ENCODE results near the gene CYSLTR2.
"Not testable (repeated sequence)": the region's sequence is repeated elsewhere in the genome, so short reads cannot be mapped to it uniquely, and the experiment has no call there.

CYSLTR2 gene

DNA sequence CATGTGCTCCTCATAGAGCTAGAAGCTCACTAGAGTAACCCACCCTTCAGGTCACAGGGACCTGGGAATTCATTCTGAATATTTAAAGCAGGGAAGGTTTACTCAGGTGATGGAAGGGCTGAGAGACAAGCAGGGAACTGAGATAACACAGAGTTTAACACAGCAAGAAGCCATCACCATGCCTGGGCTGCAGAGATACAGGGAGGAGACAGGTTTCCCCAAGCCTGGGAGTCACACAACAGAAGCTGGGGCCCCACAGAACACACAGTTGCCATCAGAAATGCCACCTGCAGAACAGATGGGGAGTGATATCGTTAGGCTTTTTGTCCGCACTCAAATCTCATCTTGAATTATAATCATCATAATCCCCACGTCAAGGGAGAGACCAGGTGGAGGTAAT, 7.9 kb upstream of the CYSLTR2 start:
- FAIRE-seq: no peak

GRCh38 chr13:48646791-48647190, 6.9 kb upstream of the CYSLTR2 start:
- FAIRE-seq: no peak

DNA sequence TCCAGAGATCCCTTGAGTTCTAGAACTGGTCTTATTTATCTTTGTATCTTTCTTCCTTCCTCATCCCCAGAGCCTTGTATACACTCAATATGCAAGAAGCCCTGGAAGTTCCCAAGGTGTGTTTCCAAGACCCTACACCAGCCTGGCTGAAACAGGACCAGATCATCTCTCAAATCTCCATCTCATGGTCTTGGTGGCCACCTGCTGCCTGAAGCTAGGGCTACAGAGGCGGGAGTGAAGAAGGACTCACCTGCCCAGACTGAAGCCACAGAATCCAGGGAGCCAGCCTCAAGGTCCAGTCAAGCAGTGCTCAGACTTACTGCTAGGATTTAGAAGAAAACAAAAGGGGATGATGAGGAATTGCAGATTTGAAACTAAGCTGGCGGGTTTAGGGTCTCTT, 6.1 kb upstream of the CYSLTR2 start:
- FAIRE-seq: no peak

DNA sequence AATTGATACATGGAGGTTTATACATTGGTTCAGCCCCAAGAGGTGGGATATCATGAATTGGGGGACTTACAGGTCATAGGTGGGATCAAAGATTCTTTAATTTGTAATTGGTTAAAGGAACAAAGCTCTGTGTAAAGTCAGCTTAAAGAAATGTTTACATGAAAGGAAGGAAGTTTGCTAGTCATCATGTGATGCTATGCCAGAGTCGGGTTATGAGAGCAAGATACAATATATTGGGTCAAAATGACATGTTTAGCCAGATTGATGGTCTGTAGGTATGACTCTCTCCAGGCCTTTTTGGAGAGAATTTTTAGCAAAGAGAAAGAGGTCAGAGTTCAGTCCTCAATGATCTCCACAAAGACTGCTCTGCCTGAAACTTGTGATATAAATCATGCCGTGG, 5.3 kb upstream of the CYSLTR2 start:
- FAIRE-seq: no peak

GRCh38 chr13:48652851-48653471, 768 bp upstream of the CYSLTR2 start:
- no peak for FAIRE-seq

- FAIRE-seq: no peak
Observed at GRCh38 chr13:48654511-48654910, 782 bp downstream of the CYSLTR2 start.

DNA sequence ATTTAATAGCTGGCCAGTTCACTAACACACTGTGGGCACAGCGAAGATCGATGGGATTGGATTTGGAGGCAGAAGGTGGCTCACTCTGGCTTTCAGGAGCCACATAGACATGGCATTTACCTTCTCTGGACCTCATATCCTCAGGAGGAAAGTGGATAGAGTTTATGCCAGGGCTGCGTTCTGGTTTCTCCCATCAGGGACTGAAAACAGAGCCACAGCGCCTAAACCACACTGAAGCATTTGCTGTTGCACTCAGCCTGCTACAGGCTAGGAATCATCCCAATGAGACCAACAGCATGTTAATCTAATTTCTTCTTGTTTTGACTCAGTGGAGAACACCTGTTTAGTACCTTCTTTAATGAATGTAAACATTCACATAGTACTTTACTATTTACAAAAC, 1.6 kb downstream of the CYSLTR2 start:
- FAIRE-seq: no peak

DNA sequence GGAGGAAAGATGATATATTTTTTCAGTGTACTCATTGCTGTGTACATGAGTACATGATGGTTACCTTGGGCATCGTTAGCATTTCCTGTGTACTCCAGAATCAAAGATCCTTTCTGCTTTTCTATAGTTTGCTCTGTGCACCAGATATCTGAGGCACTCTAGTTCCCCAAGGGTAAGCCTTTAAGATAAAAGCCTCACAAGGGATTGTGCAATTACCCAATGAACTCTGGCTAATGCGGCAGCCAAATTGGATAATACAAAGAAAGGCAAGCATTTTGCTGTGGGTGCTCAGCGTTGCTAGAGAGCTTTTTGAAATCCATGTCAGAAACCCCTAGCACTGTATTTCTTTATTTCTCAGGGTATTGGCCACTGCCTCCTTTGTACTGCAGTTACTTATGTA, 2.9 kb downstream of the CYSLTR2 start:
- FAIRE-seq: no peak

- FAIRE-seq: no peak
Observed at GRCh38 chr13:48660361-48661076, 6.8 kb downstream of the CYSLTR2 start.

GRCh38 chr13:48661107-48661506, 7.4 kb downstream of the CYSLTR2 start:
- FAIRE-seq: no peak

DNA sequence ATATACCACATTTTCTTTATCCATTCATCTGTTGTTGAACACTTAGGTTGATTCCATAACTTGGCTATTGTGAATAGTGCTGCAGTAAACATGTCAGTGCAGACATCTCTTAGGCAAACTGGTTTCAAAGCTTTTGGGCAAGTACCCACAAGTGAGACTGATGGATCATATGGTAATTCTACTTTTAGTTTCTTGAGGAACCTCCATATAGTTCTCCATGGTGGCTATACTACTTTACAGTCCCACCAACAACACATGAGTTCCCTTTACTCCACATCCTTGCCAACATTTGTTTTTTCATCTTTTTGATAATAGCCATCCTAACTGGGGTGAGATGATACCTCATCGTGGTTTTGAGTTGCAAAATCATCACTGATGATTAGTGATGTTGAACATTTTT, 8.5 kb downstream of the CYSLTR2 start:
- no peak for FAIRE-seq

DNA sequence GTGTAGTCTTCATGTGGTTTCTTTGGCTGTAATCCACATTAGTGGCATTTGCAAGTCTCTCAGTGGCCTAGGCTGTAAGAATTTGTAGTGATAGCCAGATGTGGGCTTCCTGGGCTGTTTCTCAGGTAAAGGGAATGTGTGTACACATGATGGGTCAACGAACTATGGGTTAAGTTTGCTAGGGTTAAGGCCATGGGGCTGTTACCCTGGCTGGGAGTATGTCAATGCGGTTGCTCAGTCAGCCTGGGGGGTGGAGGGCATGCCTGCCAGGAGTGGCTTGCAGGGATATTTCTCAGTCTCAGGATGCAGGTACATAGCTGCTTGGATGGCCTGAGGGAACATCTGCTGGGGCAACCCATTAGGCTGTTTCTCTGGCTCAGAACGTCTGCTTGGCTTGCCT, 13.4 kb downstream of the CYSLTR2 start:
- FAIRE-seq: no peak

DNA sequence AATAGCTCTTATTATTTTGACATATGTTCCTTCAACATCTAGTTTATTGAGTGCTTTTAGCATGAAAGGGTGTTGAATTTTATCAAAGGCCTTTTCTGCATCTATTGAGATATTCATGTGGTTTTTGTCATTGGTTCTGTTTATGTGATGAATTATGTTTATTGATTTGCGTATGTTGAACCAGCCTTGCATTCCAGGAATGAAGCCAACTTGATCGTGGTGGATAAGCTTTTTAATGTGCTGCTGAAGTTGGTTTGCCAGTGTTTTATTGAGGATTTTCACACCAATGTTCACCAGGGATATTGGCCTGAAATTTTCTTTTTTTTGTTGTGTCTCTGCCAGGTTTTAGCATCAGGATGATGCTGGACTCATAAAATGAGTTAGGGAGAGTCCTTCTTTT, 17.7 kb downstream of the CYSLTR2 start:
- FAIRE-seq: not testable (repeated sequence)

DNA sequence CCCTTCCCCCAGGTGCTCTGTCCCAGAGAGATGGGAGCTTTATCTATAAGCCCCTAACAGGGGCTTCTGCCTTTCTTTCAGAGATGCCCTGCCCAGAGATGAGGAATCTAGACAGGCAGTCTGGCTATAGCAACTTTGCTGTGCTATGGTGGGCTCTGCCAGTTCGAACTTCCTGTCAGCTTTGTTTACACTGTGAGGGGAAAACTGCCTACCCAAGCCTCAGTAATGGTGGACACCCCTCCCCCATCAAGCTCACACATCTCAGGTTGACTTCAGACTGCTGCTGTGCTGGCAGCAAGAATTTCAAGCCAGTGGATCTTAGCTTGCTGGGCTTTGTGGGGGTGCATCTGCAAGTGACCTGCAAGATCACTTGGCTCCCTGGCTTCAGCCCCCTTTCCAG, 21.5 kb downstream of the CYSLTR2 start:
- FAIRE-seq: no peak

DNA sequence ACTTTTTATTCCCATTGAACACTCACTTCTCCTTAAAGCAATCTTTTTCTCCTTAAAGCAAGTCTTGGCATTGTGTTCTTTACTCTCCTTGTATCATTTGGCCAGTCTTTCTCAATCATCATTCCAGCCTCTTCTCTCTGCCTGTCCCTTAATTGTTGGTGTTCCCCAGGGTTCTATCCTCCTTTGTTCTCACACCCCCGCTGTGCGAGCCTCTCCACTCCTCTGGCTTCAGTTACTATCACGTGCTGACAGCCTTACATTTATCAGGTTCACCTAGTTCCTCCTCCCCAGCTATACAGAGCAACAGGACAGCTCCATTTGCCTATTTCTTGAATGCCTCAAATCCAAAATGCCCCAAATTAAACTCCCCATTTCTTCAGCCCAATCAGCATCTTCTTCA, 24.6 kb downstream of the CYSLTR2 start:
- no peak for FAIRE-seq

DNA sequence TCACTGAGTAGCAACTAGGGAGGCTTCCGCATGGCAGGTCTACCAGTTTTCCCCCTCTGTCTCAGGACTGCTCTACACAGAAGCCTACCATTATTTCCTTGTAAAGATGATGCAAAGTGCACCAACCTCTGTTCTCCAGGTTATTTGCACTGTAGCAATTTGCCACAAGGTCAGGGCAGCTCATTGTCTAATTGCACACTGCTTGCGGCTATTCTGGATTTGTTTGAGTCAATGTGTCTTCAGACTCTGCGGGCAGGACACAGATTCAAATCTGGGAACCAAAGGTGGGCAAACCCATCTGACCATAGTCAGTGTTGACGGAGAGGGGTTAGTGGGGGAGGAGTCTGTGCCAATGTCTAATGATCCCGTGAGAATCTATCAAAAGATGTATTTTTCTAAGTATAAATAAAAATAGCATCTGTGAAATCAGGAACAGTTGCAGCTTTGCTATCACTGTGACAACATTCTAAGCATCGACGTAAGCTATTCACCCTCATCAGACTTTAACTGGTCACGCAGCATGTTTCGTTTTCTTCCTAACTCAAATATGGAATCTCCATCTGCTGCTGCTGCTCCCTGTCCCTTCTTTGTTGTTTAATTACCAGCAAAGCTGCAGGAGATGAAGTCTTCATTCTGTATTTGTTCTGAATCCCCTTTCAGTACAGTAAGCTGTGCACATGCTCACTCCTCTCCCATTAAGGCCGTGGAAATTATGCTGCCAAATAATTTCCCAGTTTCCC, 26.4 kb downstream of the CYSLTR2 start:
- no peak for FAIRE-seq

DNA sequence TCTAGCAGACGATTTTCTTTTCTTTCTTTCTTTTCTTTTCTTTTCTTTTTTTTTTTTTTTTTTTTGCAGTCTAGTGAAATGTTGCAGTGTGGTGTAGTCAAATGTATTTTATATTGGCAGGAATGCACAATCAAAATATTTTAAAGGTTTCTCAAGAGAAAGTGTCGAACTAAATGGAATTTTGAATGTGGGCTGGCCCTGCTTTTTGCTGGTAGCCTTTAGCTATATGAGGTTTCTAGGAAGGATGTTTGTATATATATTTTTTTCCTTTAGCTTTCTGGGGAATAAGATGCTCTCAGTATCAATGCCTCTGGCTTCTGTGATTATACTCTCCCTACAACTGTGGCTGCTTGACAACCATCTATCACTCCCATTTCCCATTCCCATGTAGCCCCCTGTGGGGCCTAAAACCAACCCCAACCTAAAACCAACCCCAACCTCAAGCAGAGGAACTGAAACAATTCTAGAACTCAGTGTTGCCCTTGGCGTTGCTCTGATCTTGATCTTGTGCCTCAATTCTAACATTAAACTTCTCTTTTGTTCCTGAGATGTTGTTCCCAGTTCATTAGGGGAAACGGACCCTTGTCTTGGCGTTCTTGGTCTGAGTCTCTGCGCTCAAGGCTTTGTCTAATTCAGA, 27.1 kb downstream of the CYSLTR2 start:
- no peak for FAIRE-seq

- FAIRE-seq: no peak
Observed at GRCh38 chr13:48681905-48682304, 28.2 kb downstream of the CYSLTR2 start.

GRCh38 chr13:48682436-48682835, 28.7 kb downstream of the CYSLTR2 start:
- no peak for FAIRE-seq

DNA sequence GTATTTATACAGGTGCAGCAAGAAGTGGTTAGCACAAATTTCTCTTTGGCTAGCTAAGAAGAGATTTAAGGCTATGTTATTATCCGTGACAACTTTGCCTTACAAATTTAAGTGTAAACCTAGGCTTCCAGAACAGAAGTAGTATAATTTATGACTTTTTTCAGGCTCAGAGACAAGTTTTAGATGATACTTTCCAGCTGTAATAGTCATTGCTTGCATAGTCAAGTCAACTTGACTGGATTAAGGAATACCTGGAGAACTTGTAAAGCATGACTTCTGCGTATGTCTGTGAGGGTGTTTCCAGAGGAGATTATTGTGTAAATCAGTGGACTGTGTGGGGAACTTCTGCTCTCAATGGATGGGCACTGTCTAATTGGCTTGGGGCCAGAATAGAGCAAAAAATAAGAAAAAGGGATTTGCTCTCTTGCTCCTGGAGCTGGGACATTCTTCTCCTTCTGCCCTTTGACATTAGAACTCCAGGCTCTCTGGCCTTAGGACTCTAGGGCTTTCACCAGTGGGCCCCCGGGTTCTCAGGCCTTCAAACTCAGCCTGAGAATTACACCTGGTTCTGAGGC, 33.0 kb downstream of the CYSLTR2 start:
- FAIRE-seq: no peak

DNA sequence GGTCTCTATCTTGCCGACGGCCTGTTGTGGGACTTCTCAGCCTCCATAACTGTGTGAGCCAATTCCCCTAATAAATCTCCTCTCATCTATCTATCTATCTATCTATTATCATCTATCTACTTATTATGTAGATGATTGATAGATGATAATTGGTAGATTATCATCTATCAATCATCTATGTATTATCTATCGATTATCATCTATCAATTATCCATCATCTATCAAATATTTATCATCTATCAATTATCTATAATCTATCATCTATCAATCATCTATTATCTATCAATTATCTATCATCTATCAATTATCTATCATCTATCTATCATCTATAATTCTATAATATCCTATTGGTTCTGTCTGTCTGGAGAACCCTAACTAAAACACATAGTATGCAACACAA, 33.5 kb downstream of the CYSLTR2 start:
- no peak for FAIRE-seq

GRCh38 chr13:48693998-48694397, 40.3 kb downstream of the CYSLTR2 start:
- no peak for FAIRE-seq

DNA sequence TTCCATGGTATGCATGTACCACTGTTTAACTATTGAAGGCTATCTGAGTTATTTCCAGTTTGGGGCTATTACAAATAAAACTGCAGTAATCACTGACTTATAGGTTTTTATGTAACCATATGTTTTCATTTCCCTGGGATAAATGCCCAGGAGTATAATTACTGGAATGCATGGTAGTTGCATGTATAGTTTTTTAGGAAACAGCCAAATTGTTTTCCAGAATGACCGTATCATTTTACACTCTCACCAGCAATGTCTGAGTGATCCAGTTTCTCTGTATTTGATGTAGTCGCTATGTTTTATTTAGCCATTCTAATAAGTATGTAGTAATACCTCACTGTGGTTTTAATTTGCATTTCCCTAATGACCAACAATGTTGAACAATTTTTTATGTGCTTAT, 42.0 kb downstream of the CYSLTR2 start:
- FAIRE-seq: no peak

Measured in TTC549 (cell line).